Activated T-helper 17 cell treated with anti-CD3 and anti-CD28 coated beads, Interleukin-2, amount 50 U/mL, for 72 hours (primary cell): Measurements from ENCODE around the gene CDX2. TPM values are rescaled to one million over a fixed set of nuclear protein-coding genes. Genes with fewer than 3 reads are reported as not detected.
"Not testable (repeated sequence)": the region's sequence is repeated elsewhere in the genome, so short reads cannot be mapped to it uniquely, and the experiment has no call there.

Source experiments
- ATAC-seq: fragments of 150-1000 bp; cut with Tn5 transposase; replicated peaks from 2 replicates; pipeline ENCODE4 v1.10.0; 2021; ENCODE audit warnings: mild to moderate bottlenecking, moderate library complexity
- H3K27ac Mint-ChIP-seq: one replicate; pipeline ENCODE4 v1.8.0; 2022; ENCODE audit warnings: mixed read lengths
- H3K27me3 Mint-ChIP-seq: one replicate; pipeline ENCODE4 v1.8.0; 2022; ENCODE audit warnings: mixed read lengths
- H3K36me3 Mint-ChIP-seq: one replicate; pipeline ENCODE4 v1.8.0; 2022; ENCODE audit warnings: low read depth, mild to moderate bottlenecking, mixed read lengths
- H3K4me1 Mint-ChIP-seq: one replicate; pipeline ENCODE4 v1.8.0; 2022; ENCODE audit warnings: mixed read lengths
- H3K4me3 Mint-ChIP-seq: one replicate; pipeline ENCODE4 v1.8.0; 2022; ENCODE audit warnings: mild to moderate bottlenecking, mixed read lengths
- H3K9me3 Mint-ChIP-seq: one replicate; pipeline ENCODE4 v1.8.0; 2022; ENCODE audit warnings: mixed read lengths
- total RNA-seq, 2 donors: library from RNA; stranded (reverse); gene quantifications; one replicate each; pipeline ENCODE4 v1.2.3, GENCODE V29; 2022

The CDX2 gene
- total RNA-seq, 2 donors from 2014 or later, result not detected

- peaks cover 6% of the 10 kb centered on the region for H3K4me1 Mint-ChIP-seq
- no peaks in the 10 kb centered on the region for H3K9me3 Mint-ChIP-seq
- peaks cover 5% of the 10 kb centered on the region for H3K36me3 Mint-ChIP-seq
- no peak overlapping the region for H3K27ac Mint-ChIP-seq
- peaks cover 66% of the 10 kb centered on the region for H3K27me3 Mint-ChIP-seq
- no peak overlapping the region for H3K4me3 Mint-ChIP-seq
- ATAC-seq, result no peak
Observed at GRCh38 chr13:27972478-27972820, 3.3 kb upstream of the CDX2 start.

GRCh38 chr13:27971776-27972477 lies 2.8 kb upstream of the CDX2 start:
- H3K36me3 Mint-ChIP-seq, result peaks cover 5% of the 10 kb centered on the region
- no peak for ATAC-seq
- peaks cover 63% of the 10 kb centered on the region for H3K27me3 Mint-ChIP-seq
- H3K4me1 Mint-ChIP-seq, result peaks cover 6% of the 10 kb centered on the region
- H3K9me3 Mint-ChIP-seq, result no peaks in the 10 kb centered on the region
- H3K4me3 Mint-ChIP-seq, result no peak overlapping the region
- no peak overlapping the region for H3K27ac Mint-ChIP-seq

- no peak for ATAC-seq
- H3K27me3 Mint-ChIP-seq, result peaks cover 62% of the 10 kb centered on the region
- no peak overlapping the region for H3K4me3 Mint-ChIP-seq
- H3K9me3 Mint-ChIP-seq, result no peaks in the 10 kb centered on the region
- peaks cover 5% of the 10 kb centered on the region for H3K36me3 Mint-ChIP-seq
- H3K27ac Mint-ChIP-seq, result no peak overlapping the region
- peaks cover 6% of the 10 kb centered on the region for H3K4me1 Mint-ChIP-seq
Observed at GRCh38 chr13:27971236-27971645, 2.1 kb upstream of the CDX2 start.

GRCh38 chr13:27970382-27971235 lies 1.5 kb upstream of the CDX2 start:
- peaks cover 5% of the 10 kb centered on the region for H3K36me3 Mint-ChIP-seq
- H3K27me3 Mint-ChIP-seq, result peaks cover 63% of the 10 kb centered on the region
- H3K9me3 Mint-ChIP-seq, result no peaks in the 10 kb centered on the region
- H3K4me3 Mint-ChIP-seq, result no peak overlapping the region
- peaks cover 6% of the 10 kb centered on the region for H3K4me1 Mint-ChIP-seq
- no peak overlapping the region for H3K27ac Mint-ChIP-seq
- ATAC-seq, result no peak

- Mint-ChIP-seq H3K27ac (no peak overlapping the region), H3K4me3 (peak overlapping the region; percentile 44), H3K27me3 (peaks cover 62% of the 10 kb centered on the region), H3K36me3 (peaks cover 5% of the 10 kb centered on the region), H3K4me1 (peaks cover 6% of the 10 kb centered on the region), H3K9me3 (no peaks in the 10 kb centered on the region)
- no peak for ATAC-seq
Observed at GRCh38 chr13:27969866-27970229, 733 bp upstream of the CDX2 start.

GRCh38 chr13:27968316-27969081 lies 616 bp downstream of the CDX2 start:
- Mint-ChIP-seq H3K4me3 (peak overlapping the region; percentile 44), H3K27ac (no peak overlapping the region), H3K27me3 (peaks cover 56% of the 10 kb centered on the region), H3K9me3 (no peaks in the 10 kb centered on the region), H3K4me1 (peaks cover 6% of the 10 kb centered on the region), H3K36me3 (peaks cover 5% of the 10 kb centered on the region)
- no peak for ATAC-seq

GRCh38 chr13:27967736-27968315 lies 1.3 kb downstream of the CDX2 start:
- peaks cover 6% of the 10 kb centered on the region for H3K4me1 Mint-ChIP-seq

GRCh38 chr13:27967203-27967735 lies 1.8 kb downstream of the CDX2 start:
- H3K4me1 Mint-ChIP-seq, result peaks cover 6% of the 10 kb centered on the region
- no peak overlapping the region for H3K27ac Mint-ChIP-seq
- ATAC-seq, result no peak
- peaks cover 5% of the 10 kb centered on the region for H3K36me3 Mint-ChIP-seq
- no peaks in the 10 kb centered on the region for H3K9me3 Mint-ChIP-seq
- peaks cover 56% of the 10 kb centered on the region for H3K27me3 Mint-ChIP-seq
- peak overlapping the region; percentile 39 for H3K4me3 Mint-ChIP-seq

More at GRCh38 chr13:27967736-27968315, 1.3 kb downstream of the CDX2 start:
- ATAC-seq, result no peak
- peaks cover 51% of the 10 kb centered on the region for H3K27me3 Mint-ChIP-seq
- peaks cover 5% of the 10 kb centered on the region for H3K36me3 Mint-ChIP-seq
- H3K4me3 Mint-ChIP-seq, result peak overlapping the region; percentile 39
- H3K27ac Mint-ChIP-seq, result no peak overlapping the region
- H3K9me3 Mint-ChIP-seq, result no peaks in the 10 kb centered on the region

- Mint-ChIP-seq H3K4me3 (no peak overlapping the region), H3K27ac (no peak overlapping the region), H3K36me3 (peaks cover 5% of the 10 kb centered on the region), H3K27me3 (peaks cover 60% of the 10 kb centered on the region), H3K4me1 (peaks cover 6% of the 10 kb centered on the region), H3K9me3 (no peaks in the 10 kb centered on the region)
- ATAC-seq, result no peak
Observed at GRCh38 chr13:27966641-27967202, 2.4 kb downstream of the CDX2 start.

GRCh38 chr13:27965740-27966640 lies 3.1 kb downstream of the CDX2 start:
- Mint-ChIP-seq H3K27ac (no peak overlapping the region), H3K4me1 (peaks cover 6% of the 10 kb centered on the region), H3K9me3 (no peaks in the 10 kb centered on the region), H3K36me3 (peaks cover 5% of the 10 kb centered on the region), H3K27me3 (peaks cover 58% of the 10 kb centered on the region), H3K4me3 (no peak overlapping the region)
- ATAC-seq, result no peak

- no peak overlapping the region for H3K27ac Mint-ChIP-seq
- peaks cover 5% of the 10 kb centered on the region for H3K36me3 Mint-ChIP-seq
- no peak overlapping the region for H3K4me3 Mint-ChIP-seq
- peaks cover 6% of the 10 kb centered on the region for H3K4me1 Mint-ChIP-seq
- ATAC-seq, result no peak
- no peaks in the 10 kb centered on the region for H3K9me3 Mint-ChIP-seq
- H3K27me3 Mint-ChIP-seq, result peaks cover 52% of the 10 kb centered on the region
Observed at GRCh38 chr13:27965343-27965739, 3.8 kb downstream of the CDX2 start.

GRCh38 chr13:27964741-27965323 lies 4.3 kb downstream of the CDX2 start:
- no peaks in the 10 kb centered on the region for H3K9me3 Mint-ChIP-seq
- ATAC-seq, result no peak

GRCh38 chr13:27964206-27964605 lies 4.9 kb downstream of the CDX2 start:
- H3K27ac Mint-ChIP-seq, H3K9me3 Mint-ChIP-seq, H3K4me3 Mint-ChIP-seq, H3K4me1 Mint-ChIP-seq, H3K36me3 Mint-ChIP-seq, ATAC-seq: not testable (repeated sequence)
- peaks cover 48% of the 10 kb centered on the region for H3K27me3 Mint-ChIP-seq

More at GRCh38 chr13:27964741-27965323, 4.3 kb downstream of the CDX2 start:
- no peak overlapping the region for H3K27ac Mint-ChIP-seq
- H3K27me3 Mint-ChIP-seq, result peaks cover 54% of the 10 kb centered on the region
- peaks cover 5% of the 10 kb centered on the region for H3K36me3 Mint-ChIP-seq
- no peak overlapping the region for H3K4me3 Mint-ChIP-seq
- H3K4me1 Mint-ChIP-seq, result peaks cover 6% of the 10 kb centered on the region
